CD14-positive monocyte (primary cell): ENCODE data around the gene FUT8. TPM values are rescaled to one million over a fixed set of nuclear protein-coding genes. Genes with fewer than 3 reads are reported as not detected.

Experiments
- DNase-seq, 3 donors: peaks; one replicate each; pipeline ENCODE4 v3.0.0-alpha.2; 2011 to 2022
- H2AFZ ChIP-seq: 2 replicates; pipeline ENCODE4 v1.6.0; 2012; ENCODE audit warnings: mild to moderate bottlenecking, low read depth, low read length, inconsistent platforms; ENCODE audit not compliant: insufficient read depth, poor library complexity, severe bottlenecking
- H3K27ac ChIP-seq, 2 donors: 1 replicate in 1 of 2; 2 replicates in 1 of 2; pipeline ENCODE4 v1.5.1; 2012 to 2013; ENCODE audit warnings: low read length in 2 of 2, control low read depth in 1 of 2, inconsistent platforms in 1 of 2, low read depth in 1 of 2, mild to moderate bottlenecking in 1 of 2
- H3K27me3 ChIP-seq, 2 donors: one replicate each; pipeline versions ENCODE4 v1.6.0 to v1.6.1; 2011 to 2013; ENCODE audit warnings: low read length in 2 of 2; ENCODE audit not compliant: control insufficient read depth in 2 of 2, insufficient read depth in 2 of 2
- H3K36me3 ChIP-seq, 2 donors: replicated peaks in 1 of 2; 1 replicate in 1 of 2; 2 replicates in 1 of 2; pipeline versions ENCODE4 v1.5.1 to v1.6.1; 2012 to 2013; ENCODE audit warnings: low read length in 2 of 2, control low read depth in 1 of 2, inconsistent platforms in 1 of 2, mild to moderate bottlenecking in 1 of 2; ENCODE audit not compliant: insufficient read depth in 2 of 2, control insufficient read depth in 1 of 2
- H3K4me1 ChIP-seq, 2 donors: 1 replicate in 1 of 2; 2 replicates in 1 of 2; pipeline versions ENCODE4 v1.5.1 to v1.6.1; 2012 to 2013; ENCODE audit warnings: low read length in 2 of 2, control low read depth in 1 of 2, inconsistent platforms in 1 of 2, mild to moderate bottlenecking in 1 of 2, moderate library complexity in 1 of 2; ENCODE audit not compliant: insufficient read depth in 2 of 2, control insufficient read depth in 1 of 2
- H3K4me2 ChIP-seq: replicated peaks from 2 replicates; pipeline ENCODE3; 2012; ENCODE audit warnings: low read length, moderate library complexity, mild to moderate bottlenecking; ENCODE audit not compliant: poor library complexity, severe bottlenecking; ENCODE audit errors: extremely low read depth
- H3K4me3 ChIP-seq, 3 experiments: fragments of 200-600 bp in 1 of 3; sonication (generic) in 1 of 3; replicated peaks in 1 of 3; 1 replicate in 2 of 3; 2 replicates in 1 of 3; pipeline ENCODE4 v1.5.1; 2011 to 2013; ENCODE audit warnings: low read length in 3 of 3, mild to moderate bottlenecking in 3 of 3, control low read depth in 2 of 3, low read depth in 2 of 3, inconsistent platforms in 1 of 3, moderate library complexity in 1 of 3
- H3K79me2 ChIP-seq: 2 replicates; pipeline ENCODE4 v1.6.0; 2012; ENCODE audit warnings: mild to moderate bottlenecking, control low read depth, inconsistent platforms, low read length, moderate library complexity; ENCODE audit not compliant: insufficient read depth
- H3K9ac ChIP-seq: 2 replicates; pipeline ENCODE4 v1.6.0; 2017; ENCODE audit warnings: low read length, mild to moderate bottlenecking; ENCODE audit not compliant: insufficient read depth, poor library complexity, severe bottlenecking
- H3K9me3 ChIP-seq, 2 donors: replicated peaks in 1 of 2; 1 replicate in 1 of 2; 2 replicates in 1 of 2; pipeline versions ENCODE4 v1.5.1 to v1.6.1; 2012 to 2013; ENCODE audit warnings: low read length in 2 of 2, control low read depth in 1 of 2; ENCODE audit not compliant: control insufficient read depth in 1 of 2, insufficient read depth in 1 of 2
- H4K20me1 ChIP-seq: 2 replicates; pipeline ENCODE4 v1.6.0; 2012; ENCODE audit warnings: mild to moderate bottlenecking, low read length, control low read depth, moderate library complexity; ENCODE audit not compliant: insufficient read depth
- H3K27ac Mint-ChIP-seq, 7 donors: one replicate each; pipeline ENCODE4 v1.8.0; 2020; ENCODE audit warnings: mild to moderate bottlenecking in 7 of 7, mixed read lengths in 7 of 7, moderate library complexity in 6 of 7, inconsistent platforms in 2 of 7
- H3K27me3 Mint-ChIP-seq, 3 donors: one replicate each; pipeline ENCODE4 v1.8.0; 2021 to 2022; ENCODE audit warnings: low read depth in 3 of 3, mild to moderate bottlenecking in 3 of 3, mixed read lengths in 3 of 3, moderate library complexity in 3 of 3, inconsistent platforms in 1 of 3
- H3K36me3 Mint-ChIP-seq, 2 donors: one replicate each; pipeline ENCODE4 v1.8.0; 2020; ENCODE audit warnings: mixed read lengths in 2 of 2, inconsistent platforms in 1 of 2, mild to moderate bottlenecking in 1 of 2
- H3K4me1 Mint-ChIP-seq: one replicate; pipeline ENCODE4 v1.8.0; 2020; ENCODE audit warnings: mild to moderate bottlenecking, mixed read lengths
- H3K4me3 Mint-ChIP-seq, 2 donors: one replicate each; pipeline ENCODE4 v1.8.0; 2020; ENCODE audit warnings: mild to moderate bottlenecking in 2 of 2, mixed read lengths in 2 of 2, moderate library complexity in 1 of 2
- H3K9me3 Mint-ChIP-seq, 7 donors: one replicate each; pipeline ENCODE4 v1.8.0; 2020 to 2022; ENCODE audit warnings: mixed read lengths in 7 of 7, mild to moderate bottlenecking in 6 of 7, moderate library complexity in 6 of 7, inconsistent platforms in 2 of 7
- WGBS: methylation state at CpG from one replicate; pipeline ENCODE4 v1.1.5; 2013; ENCODE audit warnings: missing lambda C conversion rate; ENCODE audit not compliant: insufficient coverage; 5-methylcytosine and 5-hydroxymethylcytosine counted together
- intact Hi-C, 2 donors: fragments of 100-400 bp; cut with micrococcal nuclease; formaldehyde crosslinking; loops; one replicate each; pipeline versions ENCODE4 v1.15.0 to v1.15.1; 2023
- polyA plus RNA-seq, 3 donors: library from polyadenylated mRNA; depleted of rRNA in 1 of 3; unstranded in 2 of 3; stranded (reverse) in 1 of 3; fragments of 300-500 nt in 2 of 3; fragments of >200 nt in 1 of 3; fragmentation: Illumina TruSeq in 2 of 3; gene quantifications; 1 replicate in 2 of 3; 2 replicates in 1 of 3; pipeline ENCODE4 v1.2.3, GENCODE V29; 2012 to 2021
- TF ChIP-seq, protein P1 (sequence below): fragments of 200-600 bp; IDR thresholded peaks from one replicate; pipeline ENCODE4 v1.8.0; 2022; ENCODE audit warnings: antibody characterized with exemption, mild to moderate bottlenecking

The FUT8 gene
- polyA plus RNA-seq, 3 donors, result 1.6 to 5.1 (median 5.0) TPM

DNA sequence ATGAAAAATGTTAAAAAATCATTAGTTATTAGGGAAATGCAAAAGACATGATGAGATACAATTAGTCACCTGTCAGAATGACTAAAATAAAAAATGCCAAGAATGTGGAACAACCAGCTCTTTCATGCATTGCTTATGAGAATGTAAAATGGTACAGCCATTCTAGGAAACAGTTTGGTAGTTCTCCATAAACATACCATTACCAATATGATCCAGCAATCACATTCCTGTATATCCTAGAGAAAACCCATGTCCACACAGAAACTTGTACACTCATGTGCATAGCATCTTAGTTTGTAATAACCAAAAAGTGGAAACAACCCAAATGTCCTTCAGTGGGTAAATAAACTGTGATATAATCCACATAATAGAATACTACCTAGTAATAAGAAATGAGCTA is 245.7 kb downstream of the FUT8 start:
- H3K9ac ChIP-seq, result no peak overlapping the region
- H3K36me3 Mint-ChIP-seq, result no peaks in the 10 kb centered on the region
- TF ChIP-seq, protein P1, sequence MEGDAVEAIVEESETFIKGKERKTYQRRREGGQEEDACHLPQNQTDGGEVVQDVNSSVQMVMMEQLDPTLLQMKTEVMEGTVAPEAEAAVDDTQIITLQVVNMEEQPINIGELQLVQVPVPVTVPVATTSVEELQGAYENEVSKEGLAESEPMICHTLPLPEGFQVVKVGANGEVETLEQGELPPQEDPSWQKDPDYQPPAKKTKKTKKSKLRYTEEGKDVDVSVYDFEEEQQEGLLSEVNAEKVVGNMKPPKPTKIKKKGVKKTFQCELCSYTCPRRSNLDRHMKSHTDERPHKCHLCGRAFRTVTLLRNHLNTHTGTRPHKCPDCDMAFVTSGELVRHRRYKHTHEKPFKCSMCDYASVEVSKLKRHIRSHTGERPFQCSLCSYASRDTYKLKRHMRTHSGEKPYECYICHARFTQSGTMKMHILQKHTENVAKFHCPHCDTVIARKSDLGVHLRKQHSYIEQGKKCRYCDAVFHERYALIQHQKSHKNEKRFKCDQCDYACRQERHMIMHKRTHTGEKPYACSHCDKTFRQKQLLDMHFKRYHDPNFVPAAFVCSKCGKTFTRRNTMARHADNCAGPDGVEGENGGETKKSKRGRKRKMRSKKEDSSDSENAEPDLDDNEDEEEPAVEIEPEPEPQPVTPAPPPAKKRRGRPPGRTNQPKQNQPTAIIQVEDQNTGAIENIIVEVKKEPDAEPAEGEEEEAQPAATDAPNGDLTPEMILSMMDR, result no peak
- peaks cover 5 to 10% of the 10 kb centered on the region in 2 donors for H3K9me3 ChIP-seq
- H4K20me1 ChIP-seq, result no peaks in the 10 kb centered on the region
- H3K27ac ChIP-seq, result no peak overlapping the region
- H3K4me3 ChIP-seq, result no peak overlapping the region
- no peak for DNase-seq
- H3K4me2 ChIP-seq, result no peak overlapping the region
- H3K9me3 Mint-ChIP-seq, result peaks cover 2 to 13% (median 8%) of the 10 kb centered on the region in 7 donors
- no peak overlapping the region for H3K27ac Mint-ChIP-seq
- no peaks in the 10 kb centered on the region for H3K4me1 ChIP-seq
- intact Hi-C loops, result no loop called here
- no peaks in the 10 kb centered on the region for H3K36me3 ChIP-seq
- H3K27me3 ChIP-seq, result no peaks in the 10 kb centered on the region
- peaks cover 0 to 2% (median 0%) of the 10 kb centered on the region in 3 donors for H3K27me3 Mint-ChIP-seq
- no peak overlapping the region for H3K4me3 Mint-ChIP-seq
- H2AFZ ChIP-seq, result no peak overlapping the region
- H3K79me2 ChIP-seq, result no peaks in the 10 kb centered on the region
- no peaks in the 10 kb centered on the region for H3K4me1 Mint-ChIP-seq

DNA sequence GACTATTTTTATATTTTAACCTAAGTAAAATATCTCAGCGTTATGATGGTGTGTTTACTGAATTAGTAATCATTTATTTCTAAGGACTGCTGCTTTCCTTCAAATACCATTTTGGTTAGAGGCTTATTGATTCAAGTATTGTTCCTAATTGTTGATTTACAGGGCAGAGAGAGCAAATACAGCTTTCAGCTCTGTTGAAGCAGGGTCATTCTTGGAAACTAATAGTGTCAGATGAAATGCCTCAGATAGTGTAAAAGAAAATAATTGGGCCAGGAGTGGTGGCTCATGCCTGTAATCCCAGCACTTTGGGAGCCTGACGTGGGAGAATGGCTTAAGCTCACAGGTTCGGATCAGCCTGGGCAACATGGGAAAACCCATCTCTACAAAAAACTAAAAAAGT is 249.3 kb downstream of the FUT8 start:
- Histone ChIP-seq H3K4me3 (no peak overlapping the region), H3K27ac (no peak overlapping the region), H2AFZ (no peak overlapping the region), H3K79me2 (no peaks in the 10 kb centered on the region), H3K36me3 (no peaks in the 10 kb centered on the region), H4K20me1 (no peaks in the 10 kb centered on the region), H3K27me3 (no peaks in the 10 kb centered on the region), H3K9ac (no peak overlapping the region), H3K4me2 (no peak overlapping the region), H3K4me1 (no peaks in the 10 kb centered on the region), H3K9me3 (no peaks in the 10 kb centered on the region)
- WGBS, result no CpG with 5 or more reads among the region's 3 CpGs
- no peak overlapping the region for H3K27ac Mint-ChIP-seq
- peaks cover 0 to 3% (median 0%) of the 10 kb centered on the region in 7 donors for H3K9me3 Mint-ChIP-seq
- TF ChIP-seq, protein P1, result no peak
- H3K27me3 Mint-ChIP-seq, result no peaks in the 10 kb centered on the region
- DNase-seq, result no peak
- intact Hi-C loops, result no loop called here
- no peaks in the 10 kb centered on the region for H3K4me1 Mint-ChIP-seq
- H3K36me3 Mint-ChIP-seq, result no peaks in the 10 kb centered on the region
- no peak overlapping the region for H3K4me3 Mint-ChIP-seq
